Nephron progenitor cell (in vitro differentiated cells): ENCODE data around the gene STIM1.
A peak's percentile ranks its signal among the peaks of the same experiment; 100 is the strongest.

Experiments
- DNase-seq: peaks from one replicate; pipeline ENCODE4 v3.0.0; 2021
- H3K27ac Mint-ChIP-seq: 2 replicates; pipeline ENCODE4 v1.8.0; 2021; ENCODE audit warnings: mild to moderate bottlenecking, moderate library complexity, mixed read lengths
- H3K27me3 Mint-ChIP-seq: 2 replicates; pipeline ENCODE4 v1.8.0; 2021; ENCODE audit warnings: mild to moderate bottlenecking, low read depth, mixed read lengths; ENCODE audit not compliant: poor library complexity
- H3K36me3 Mint-ChIP-seq: 2 replicates; pipeline ENCODE4 v1.8.0; 2021; ENCODE audit warnings: low read depth, mixed read lengths
- H3K4me1 Mint-ChIP-seq: 2 replicates; pipeline ENCODE4 v1.8.0; 2021; ENCODE audit warnings: mixed read lengths
- H3K4me3 Mint-ChIP-seq: 2 replicates; pipeline ENCODE4 v1.8.0; 2021; ENCODE audit warnings: mild to moderate bottlenecking, moderate library complexity, mixed read lengths
- H3K9me3 Mint-ChIP-seq: 2 replicates; pipeline ENCODE4 v1.8.0; 2021; ENCODE audit warnings: mild to moderate bottlenecking, moderate library complexity, mixed read lengths
- CTCF ChIP-seq: fragments of 200-600 bp; sonication (generic); IDR thresholded peaks from 2 replicates; pipeline ENCODE4 v1.5.0; 2021; ENCODE audit warnings: antibody characterized with exemption

Gene STIM1

DNA sequence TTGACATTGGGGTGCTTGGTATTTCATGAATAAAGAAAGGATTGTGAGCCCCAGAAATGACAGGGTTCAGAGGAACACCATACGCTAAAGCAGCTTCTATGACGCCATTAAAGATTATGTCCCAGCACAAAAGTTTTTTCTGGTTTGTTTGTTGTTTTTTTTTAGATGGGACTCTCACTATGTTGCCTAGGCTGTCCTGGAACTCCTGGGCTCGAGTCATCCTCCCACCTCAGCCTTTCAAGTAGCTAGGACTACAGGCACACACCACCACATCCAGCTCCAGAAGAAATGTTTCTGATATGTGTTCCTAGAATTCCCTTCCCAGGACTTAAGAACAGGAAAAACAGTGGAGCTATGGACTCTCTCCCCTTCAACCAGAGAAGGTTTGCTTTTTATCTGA, 12.1 kb upstream of the STIM1 start:
- TF ChIP-seq CTCF: no peak
- no peak for DNase-seq
- H3K36me3 Mint-ChIP-seq: no peaks in the 10 kb centered on the region
- no peak overlapping the region for H3K4me3 Mint-ChIP-seq
- no peaks in the 10 kb centered on the region for H3K27me3 Mint-ChIP-seq
- H3K9me3 Mint-ChIP-seq: peaks cover 7% of the 10 kb centered on the region
- H3K27ac Mint-ChIP-seq: no peak overlapping the region
- peaks cover 27% of the 10 kb centered on the region for H3K4me1 Mint-ChIP-seq

- Mint-ChIP-seq H3K36me3 (no peaks in the 10 kb centered on the region), H3K9me3 (peaks cover 7% of the 10 kb centered on the region), H3K27ac (no peak overlapping the region), H3K4me1 (peaks cover 8% of the 10 kb centered on the region), H3K27me3 (no peaks in the 10 kb centered on the region), H3K4me3 (no peak overlapping the region)
- no peak for TF ChIP-seq CTCF
- no peak for DNase-seq
Measured at GRCh38 chr11:3845246-3845645, 10.2 kb upstream of the STIM1 start.

DNA sequence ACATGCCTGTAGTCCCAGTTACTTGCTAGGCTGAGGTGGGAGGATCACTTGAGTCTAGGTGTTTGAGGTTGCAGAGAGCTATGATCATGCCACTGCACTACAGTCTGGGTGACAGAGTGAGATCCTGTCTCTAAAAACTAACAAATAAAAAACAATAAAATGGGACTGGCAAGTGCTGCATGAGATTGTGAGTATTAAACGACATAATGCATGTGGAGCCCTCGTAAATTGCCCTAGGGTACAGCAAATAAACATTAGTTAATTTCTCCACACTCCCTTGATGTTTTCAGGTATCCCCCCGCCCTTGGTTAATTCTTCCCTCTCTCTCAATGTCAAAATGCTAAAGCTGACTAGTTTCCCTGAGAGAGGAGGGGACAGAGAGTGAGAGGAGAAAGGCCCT, 9.8 kb upstream of the STIM1 start:
- H3K9me3 Mint-ChIP-seq: peaks cover 7% of the 10 kb centered on the region
- no peak overlapping the region for H3K4me3 Mint-ChIP-seq
- TF ChIP-seq CTCF: no peak
- H3K4me1 Mint-ChIP-seq: peaks cover 8% of the 10 kb centered on the region
- no peaks in the 10 kb centered on the region for H3K27me3 Mint-ChIP-seq
- no peak for DNase-seq
- no peak overlapping the region for H3K27ac Mint-ChIP-seq
- H3K36me3 Mint-ChIP-seq: no peaks in the 10 kb centered on the region

DNA sequence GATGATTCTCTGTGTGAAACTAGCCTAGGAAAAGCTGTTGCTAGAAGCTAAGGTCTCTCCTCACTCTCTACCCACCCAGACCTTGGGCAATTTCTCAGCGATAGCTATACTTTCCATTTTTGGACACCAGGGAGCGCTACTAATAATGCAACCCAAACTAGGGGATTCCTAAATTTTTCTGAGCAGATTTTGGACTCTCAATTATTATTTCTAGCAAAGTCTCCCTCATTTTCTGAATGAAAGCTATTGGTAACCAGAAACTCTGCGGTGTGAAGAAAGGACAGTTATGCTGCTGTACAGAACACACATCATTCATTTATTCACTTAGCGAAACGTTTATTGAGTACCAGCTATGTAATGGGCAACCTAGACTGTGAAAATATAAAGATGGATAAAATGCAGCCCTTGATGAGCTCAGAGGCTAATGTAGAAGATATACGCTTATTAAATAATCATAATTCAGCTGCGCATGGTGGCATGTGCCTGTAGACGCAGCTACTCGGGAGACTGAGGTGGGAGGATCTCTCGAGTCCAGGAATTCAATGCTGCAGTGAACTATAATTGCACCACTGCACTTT, 6.1 kb upstream of the STIM1 start:
- peak; percentile 59 for TF ChIP-seq CTCF
- no peak for DNase-seq

DNA sequence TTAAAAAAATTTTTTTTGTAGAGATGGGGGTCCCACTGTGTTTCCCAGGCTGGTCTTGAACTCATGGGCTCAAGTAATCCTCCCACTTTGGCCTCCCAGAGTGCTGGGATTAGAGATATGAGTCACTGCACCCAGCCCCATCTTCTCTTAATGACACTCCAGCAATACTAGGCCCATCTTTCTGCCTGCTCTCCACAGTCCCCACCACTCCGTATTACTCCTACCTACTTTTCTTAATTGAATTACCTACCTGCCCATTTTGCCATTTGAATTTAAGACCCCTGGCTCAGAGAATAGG, 2.0 kb upstream of the STIM1 start:
- Mint-ChIP-seq H3K36me3 (no peaks in the 10 kb centered on the region), H3K4me3 (no peak overlapping the region), H3K4me1 (peaks cover 34% of the 10 kb centered on the region), H3K9me3 (no peaks in the 10 kb centered on the region), H3K27me3 (peaks cover 6% of the 10 kb centered on the region), H3K27ac (no peak overlapping the region)
- no peak for TF ChIP-seq CTCF
- DNase-seq: no peak

More for the DNA sequence above, 6.1 kb upstream of the STIM1 start:
- H3K4me3 Mint-ChIP-seq: no peak overlapping the region
- peaks cover 5% of the 10 kb centered on the region for H3K27me3 Mint-ChIP-seq
- H3K9me3 Mint-ChIP-seq: no peaks in the 10 kb centered on the region
- no peak overlapping the region for H3K27ac Mint-ChIP-seq
- H3K4me1 Mint-ChIP-seq: peaks cover 8% of the 10 kb centered on the region
- no peaks in the 10 kb centered on the region for H3K36me3 Mint-ChIP-seq

DNA sequence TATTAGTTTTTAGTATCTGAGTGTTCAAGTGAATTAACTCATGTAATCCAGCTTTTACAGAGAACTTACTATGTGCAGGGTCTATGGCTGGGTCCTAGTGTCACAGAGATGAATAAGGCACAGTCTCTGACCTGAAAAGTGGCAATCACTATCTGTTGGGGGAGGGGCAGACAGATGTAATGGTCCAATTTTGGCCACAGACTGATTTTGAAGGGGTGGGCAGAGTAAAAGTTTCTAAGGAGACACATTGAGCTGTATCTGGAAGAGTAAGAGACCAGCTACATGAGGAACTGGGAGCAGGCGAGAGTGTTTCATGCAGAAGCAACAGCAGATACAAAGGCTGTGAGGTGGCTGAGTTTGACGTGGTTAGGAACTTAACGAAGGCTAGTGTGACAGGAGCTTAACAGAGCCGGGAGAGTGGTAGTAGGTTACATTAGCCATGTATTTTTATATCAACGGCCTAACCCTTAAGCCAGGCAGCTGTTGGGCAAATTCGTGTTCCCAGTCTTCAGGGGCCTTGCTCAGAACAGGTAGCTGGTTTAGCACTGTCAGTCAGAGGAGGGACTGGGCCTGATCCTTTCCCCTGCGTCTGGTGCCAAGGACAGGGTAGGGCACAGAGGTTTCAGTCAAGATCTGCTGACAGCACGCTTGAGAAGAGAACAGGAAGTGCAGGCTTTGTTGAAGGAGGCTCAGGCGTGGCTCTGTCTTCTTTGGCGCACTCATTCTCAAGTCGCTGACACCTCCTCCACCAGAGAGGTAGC, 1.4 kb upstream of the STIM1 start:
- peak; percentile 7 for DNase-seq
- TF ChIP-seq CTCF: no peak
- no peaks in the 10 kb centered on the region for H3K9me3 Mint-ChIP-seq
- H3K27me3 Mint-ChIP-seq: peaks cover 6% of the 10 kb centered on the region
- H3K27ac Mint-ChIP-seq: no peak overlapping the region
- no peaks in the 10 kb centered on the region for H3K36me3 Mint-ChIP-seq
- H3K4me1 Mint-ChIP-seq: peaks cover 39% of the 10 kb centered on the region
- peak overlapping the region; percentile 84 for H3K4me3 Mint-ChIP-seq
